ENCODE data around the gene HGFAC.

HGFAC gene

GRCh38 chr4:3492741-3493719, 51.3 kb downstream of the HGFAC start:
- no peak for DNase-seq

- no peak for DNase-seq
These were observed 52.1 kb downstream of the HGFAC start for GRCh38 chr4:3493720-3494461.

- DNase-seq, result no peak
These were observed 52.7 kb downstream of the HGFAC start for GRCh38 chr4:3494462-3494871.

DNA sequence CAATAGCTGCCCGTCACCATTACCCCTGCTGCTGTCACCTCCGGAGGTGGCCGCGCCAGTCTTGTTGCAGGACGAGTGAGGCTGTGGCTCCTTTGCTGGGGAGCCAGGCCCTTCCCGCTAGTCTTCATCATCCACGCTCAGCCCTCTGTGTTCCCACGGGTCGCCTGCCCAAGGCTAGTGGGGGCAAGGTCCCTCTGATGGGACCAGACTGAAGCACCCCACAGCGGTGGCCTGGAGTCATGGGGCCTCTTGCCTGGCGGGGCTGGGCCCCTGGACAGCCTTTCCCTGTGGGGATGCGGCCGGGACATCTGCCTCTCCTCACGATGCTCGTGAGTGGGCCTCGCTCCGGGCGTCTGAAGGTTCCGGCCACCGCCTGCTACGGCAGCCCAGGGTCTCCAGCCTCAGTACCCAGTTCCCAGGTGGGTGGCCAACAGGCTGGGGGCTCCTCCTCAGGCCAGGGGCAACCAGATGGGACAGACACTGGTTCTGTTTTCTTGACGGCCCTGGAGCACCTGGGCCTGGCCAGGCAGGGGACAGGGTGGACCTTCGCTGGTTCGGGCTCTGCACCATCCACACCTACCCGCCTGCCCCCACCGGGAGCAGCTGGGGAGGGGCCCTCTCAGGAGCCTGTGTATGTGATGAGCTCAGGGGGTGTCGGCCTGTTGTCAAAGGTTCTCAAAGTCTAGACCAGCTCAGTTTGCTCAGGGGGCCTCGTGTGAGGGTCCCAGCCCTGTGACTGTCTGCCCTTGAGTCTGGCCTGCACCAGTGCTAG, 53.6 kb downstream of the HGFAC start:
- DNase-seq, result no peak

GRCh38 chr4:3496021-3496420, 54.3 kb downstream of the HGFAC start:
- no peak for DNase-seq

GRCh38 chr4:3497095-3497494, 55.3 kb downstream of the HGFAC start:
- DNase-seq, result no peak

DNA sequence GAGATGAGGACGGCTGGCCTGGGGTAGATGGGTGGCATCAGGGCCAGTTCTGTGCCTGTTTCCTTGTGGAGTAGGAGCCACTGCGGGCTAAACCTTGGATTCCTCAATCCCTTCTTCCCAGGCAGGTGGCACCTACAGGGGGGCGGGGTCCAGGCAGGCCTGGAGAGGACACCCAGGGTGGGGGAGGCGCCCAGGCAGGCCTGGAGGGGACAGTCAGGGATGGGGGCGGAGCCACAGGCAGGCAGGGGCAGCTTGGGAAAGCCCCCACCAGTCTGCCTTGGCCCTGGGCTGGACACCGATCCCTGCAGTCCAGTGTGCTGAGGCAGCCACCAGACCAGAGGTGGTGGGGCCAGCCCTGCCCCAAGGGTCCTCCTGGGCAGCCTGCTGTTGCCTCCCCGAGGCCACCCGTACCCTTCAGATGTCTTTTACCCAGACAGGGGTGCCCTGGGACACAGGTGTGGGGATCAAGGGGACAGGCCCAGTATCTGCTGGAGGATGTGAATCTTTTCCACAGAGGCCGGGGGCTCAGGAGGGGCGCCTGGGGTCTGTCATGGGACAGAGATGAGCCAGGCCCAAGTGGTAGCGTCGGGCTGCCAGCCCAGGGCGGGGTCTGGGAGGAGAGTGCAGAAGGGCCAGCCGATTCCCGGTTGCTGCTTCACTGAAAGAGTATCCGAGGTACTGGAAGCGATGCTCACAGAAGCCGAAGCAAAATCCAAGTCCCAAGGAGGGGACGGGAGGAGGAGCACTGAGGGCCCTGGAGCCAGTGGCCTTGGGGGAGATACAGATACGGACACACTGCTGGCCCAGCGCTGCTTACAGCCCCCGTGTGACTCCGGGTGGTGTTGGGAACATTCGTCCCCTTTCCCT, 56.0 kb downstream of the HGFAC start:
- DNase-seq, result no peak

DNA sequence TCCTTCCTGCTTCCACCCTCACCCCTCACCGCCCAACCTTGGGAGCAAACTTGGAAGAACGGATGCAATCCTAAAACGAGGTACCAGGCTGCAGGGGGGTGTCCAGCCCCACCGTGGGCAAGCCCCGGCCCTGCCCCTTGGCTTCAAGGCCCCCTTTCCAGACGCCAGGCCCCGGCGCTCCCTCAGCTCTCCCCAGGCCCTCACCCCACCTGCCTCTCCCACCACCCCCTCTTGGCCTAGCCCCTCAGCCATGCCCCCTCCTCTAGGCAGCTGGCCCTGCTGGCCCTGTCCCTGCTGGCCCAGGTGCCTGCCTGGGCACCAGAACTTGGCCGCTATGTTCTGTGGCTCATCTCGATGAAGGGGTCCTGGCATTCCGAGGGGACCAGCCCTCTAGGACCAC, 56.6 kb downstream of the HGFAC start:
- DNase-seq, result no peak
